ENCODE data around the gene CBFA2T2.
A peak's percentile ranks its signal among the peaks of the same experiment; 100 is the strongest.
"Not testable (repeated sequence)": the region's sequence is repeated elsewhere in the genome, so short reads cannot be mapped to it uniquely, and the experiment has no call there.

The CBFA2T2 gene

GRCh38 chr20:33569802-33570391, 80.0 kb downstream of the CBFA2T2 start:
- no peak for DNase-seq (ENCODE audit: low read depth)
- H3K4me3 ChIP-seq (ENCODE audit: low read depth, low read length), result no peak overlapping the region
- no peak for TF ChIP-seq CTCF (conservative IDR thresholded peaks at IDR 0.05; ENCODE audit: low read depth, low read length)

GRCh38 chr20:33570743-33571142, 80.8 kb downstream of the CBFA2T2 start:
- DNase-seq (ENCODE audit: low read depth), result no peak
- TF ChIP-seq CTCF (conservative IDR thresholded peaks at IDR 0.05; ENCODE audit: low read depth, low read length), result no peak
- no peak overlapping the region for H3K4me3 ChIP-seq (ENCODE audit: low read depth, low read length)

- H3K4me3 ChIP-seq (ENCODE audit: low read depth, low read length); DNase-seq (ENCODE audit: low read depth): not testable (repeated sequence)
Observed at GRCh38 chr20:33573268-33573667, 83.4 kb downstream of the CBFA2T2 start.

GRCh38 chr20:33575282-33575681, 85.4 kb downstream of the CBFA2T2 start:
- H3K4me3 ChIP-seq (ENCODE audit: low read depth, low read length), result no peak overlapping the region
- no peak for DNase-seq (ENCODE audit: low read depth)
- TF ChIP-seq CTCF (conservative IDR thresholded peaks at IDR 0.05; ENCODE audit: low read depth, low read length), result no peak

GRCh38 chr20:33576432-33577125, 86.7 kb downstream of the CBFA2T2 start:
- no peak overlapping the region for H3K4me3 ChIP-seq (ENCODE audit: low read depth, low read length)
- peak; percentile 17 for DNase-seq (ENCODE audit: low read depth)
- peak; percentile 38 for TF ChIP-seq CTCF (conservative IDR thresholded peaks at IDR 0.05; ENCODE audit: low read depth, low read length)

GRCh38 chr20:33578510-33578909, 88.6 kb downstream of the CBFA2T2 start:
- no peak for TF ChIP-seq CTCF (conservative IDR thresholded peaks at IDR 0.05; ENCODE audit: low read depth, low read length)
- no peak for DNase-seq (ENCODE audit: low read depth)

GRCh38 chr20:33583143-33583542, 93.2 kb downstream of the CBFA2T2 start:
- TF ChIP-seq CTCF (conservative IDR thresholded peaks at IDR 0.05; ENCODE audit: low read depth, low read length), result no peak
- no peak for DNase-seq (ENCODE audit: low read depth)
- H3K4me3 ChIP-seq (ENCODE audit: low read depth, low read length), result no peak overlapping the region

More at GRCh38 chr20:33578510-33578909, 88.6 kb downstream of the CBFA2T2 start:
- H3K4me3 ChIP-seq (ENCODE audit: low read depth, low read length), result no peak overlapping the region

Measured in choroid plexus epithelial cell (primary cell).